Measurements from ENCODE around the gene CSF2RB.

The CSF2RB gene

GRCh38 chr22:36936362-36937116 lies 23.1 kb downstream of the CSF2RB start:
- DNase-seq (ENCODE audit: low read depth, low spot score) = no peak

GRCh38 chr22:36937319-36938027 lies 24.0 kb downstream of the CSF2RB start:
- DNase-seq (ENCODE audit: low read depth, low spot score) = no peak

GRCh38 chr22:36938028-36938425 lies 24.6 kb downstream of the CSF2RB start:
- DNase-seq (ENCODE audit: low read depth, low spot score) = no peak

- no peak for DNase-seq (ENCODE audit: low read depth, low spot score)
Measured at GRCh38 chr22:36938886-36939285, 25.5 kb downstream of the CSF2RB start.

- no peak for DNase-seq (ENCODE audit: low read depth, low spot score)
Measured at GRCh38 chr22:36940676-36941075, 27.2 kb downstream of the CSF2RB start.

GRCh38 chr22:36942556-36942955 lies 29.1 kb downstream of the CSF2RB start:
- DNase-seq (ENCODE audit: low read depth, low spot score) = no peak

GRCh38 chr22:36946421-36947158 lies 33.2 kb downstream of the CSF2RB start:
- no peak for DNase-seq (ENCODE audit: low read depth, low spot score)

- DNase-seq (ENCODE audit: low read depth, low spot score) = no peak
Measured at GRCh38 chr22:36948273-36949225, 35.1 kb downstream of the CSF2RB start.

GRCh38 chr22:36950797-36951590 lies 37.6 kb downstream of the CSF2RB start:
- no peak for DNase-seq (ENCODE audit: low read depth, low spot score)

- DNase-seq (ENCODE audit: low read depth, low spot score) = no peak
Measured at GRCh38 chr22:36951746-36952145, 38.3 kb downstream of the CSF2RB start.

- DNase-seq (ENCODE audit: low read depth, low spot score) = no peak
Measured at GRCh38 chr22:36953239-36954080, 40.0 kb downstream of the CSF2RB start.

GRCh38 chr22:36954251-36955014 lies 41.0 kb downstream of the CSF2RB start:
- no peak for DNase-seq (ENCODE audit: low read depth, low spot score)

- no peak for DNase-seq (ENCODE audit: low read depth, low spot score)
Measured at GRCh38 chr22:36955691-36956090, 42.3 kb downstream of the CSF2RB start.

- DNase-seq (ENCODE audit: low read depth, low spot score) = no peak
Measured at GRCh38 chr22:36958366-36958765, 44.9 kb downstream of the CSF2RB start.

GRCh38 chr22:36961626-36962025 lies 48.2 kb downstream of the CSF2RB start:
- DNase-seq (ENCODE audit: low read depth, low spot score) = no peak

- no peak for DNase-seq (ENCODE audit: low read depth, low spot score)
Measured at GRCh38 chr22:36963302-36963701, 49.9 kb downstream of the CSF2RB start.

- no peak for DNase-seq (ENCODE audit: low read depth, low spot score)
Measured at GRCh38 chr22:36964106-36964505, 50.7 kb downstream of the CSF2RB start.

GRCh38 chr22:36965696-36966095 lies 52.3 kb downstream of the CSF2RB start:
- DNase-seq (ENCODE audit: low read depth, low spot score) = no peak
